ENCODE data around the gene KRT20. TPM values are rescaled to one million over a fixed set of nuclear protein-coding genes. Genes with fewer than 3 reads are reported as not detected.

KRT20 gene
- total RNA-seq, 6 experiments from 2014 or later: not detected

GRCh38 chr17:40909755-40910154 is 24.7 kb upstream of the KRT20 start:
- ATAC-seq: peak in 2 of 4 donors; percentile 42 to 56
- Histone ChIP-seq H3K27ac (no peak overlapping the region), H3K36me3 (no peaks in the 10 kb centered on the region), H3K27me3 (no peaks in the 10 kb centered on the region), H3K4me3 (no peak overlapping the region), H3K4me1 (no peaks in the 10 kb centered on the region), H3K9me3 (no peaks in the 10 kb centered on the region)
- intact Hi-C loops (cut with DNase I): loop anchor here in 1 of 2 donors (10.0 kb wide), 1 partner anchor 745 kb away; no protein-coding TSS in a partner anchor
- DNase-seq: no peak
- TF ChIP-seq, protein P1, sequence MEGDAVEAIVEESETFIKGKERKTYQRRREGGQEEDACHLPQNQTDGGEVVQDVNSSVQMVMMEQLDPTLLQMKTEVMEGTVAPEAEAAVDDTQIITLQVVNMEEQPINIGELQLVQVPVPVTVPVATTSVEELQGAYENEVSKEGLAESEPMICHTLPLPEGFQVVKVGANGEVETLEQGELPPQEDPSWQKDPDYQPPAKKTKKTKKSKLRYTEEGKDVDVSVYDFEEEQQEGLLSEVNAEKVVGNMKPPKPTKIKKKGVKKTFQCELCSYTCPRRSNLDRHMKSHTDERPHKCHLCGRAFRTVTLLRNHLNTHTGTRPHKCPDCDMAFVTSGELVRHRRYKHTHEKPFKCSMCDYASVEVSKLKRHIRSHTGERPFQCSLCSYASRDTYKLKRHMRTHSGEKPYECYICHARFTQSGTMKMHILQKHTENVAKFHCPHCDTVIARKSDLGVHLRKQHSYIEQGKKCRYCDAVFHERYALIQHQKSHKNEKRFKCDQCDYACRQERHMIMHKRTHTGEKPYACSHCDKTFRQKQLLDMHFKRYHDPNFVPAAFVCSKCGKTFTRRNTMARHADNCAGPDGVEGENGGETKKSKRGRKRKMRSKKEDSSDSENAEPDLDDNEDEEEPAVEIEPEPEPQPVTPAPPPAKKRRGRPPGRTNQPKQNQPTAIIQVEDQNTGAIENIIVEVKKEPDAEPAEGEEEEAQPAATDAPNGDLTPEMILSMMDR (IDR thresholded peaks at IDR 0.05): no peak
- TF ChIP-seq POLR2A (IDR thresholded peaks at IDR 0.05): no peak
- 28% methylated on average over 4 of the region's 4 CpGs for WGBS (ENCODE audit: insufficient coverage, low coverage, low lambda C conversion rate, missing lambda C conversion rate)

- Histone ChIP-seq H3K4me3 (no peak overlapping the region), H3K36me3 (no peaks in the 10 kb centered on the region), H3K27me3 (no peaks in the 10 kb centered on the region), H3K4me1 (no peaks in the 10 kb centered on the region), H3K9me3 (no peaks in the 10 kb centered on the region), H3K27ac (no peak overlapping the region)
- WGBS (ENCODE audit: insufficient coverage, low coverage, low lambda C conversion rate, missing lambda C conversion rate): 1% methylated on average over 5 of the region's 5 CpGs
- intact Hi-C loops (cut with DNase I): no loop called here
- ATAC-seq (peak; percentile 95 to 99 (median 97)), DNase-seq (peak; percentile 58 to 71 (median 71))
- no peak for TF ChIP-seq POLR2A (IDR thresholded peaks at IDR 0.05)
- TF ChIP-seq, protein P1 (IDR thresholded peaks at IDR 0.05): peak; percentile 71 to 83 (median 78)
These were observed 24.3 kb upstream of the KRT20 start for GRCh38 chr17:40909351-40909750.

- Histone ChIP-seq H3K27ac (no peak overlapping the region), H3K36me3 (no peaks in the 10 kb centered on the region), H3K27me3 (no peaks in the 10 kb centered on the region), H3K4me3 (no peak overlapping the region), H3K4me1 (peaks cover 0 to 17% (median 0%) of the 10 kb centered on the region in 4 donors), H3K9me3 (no peaks in the 10 kb centered on the region)
- 63% methylated on average over 4 of the region's 4 CpGs for whole genome bisulfite sequencing (ENCODE audit: insufficient coverage, low coverage, low lambda C conversion rate, missing lambda C conversion rate)
- TF ChIP-seq, protein P1 (IDR thresholded peaks at IDR 0.05): no peak
- no peak for TF ChIP-seq POLR2A (IDR thresholded peaks at IDR 0.05)
- intact Hi-C loops (cut with DNase I): no loop called here
- ATAC-seq (no peak), DNase-seq (no peak)
These were observed 21.6 kb upstream of the KRT20 start for GRCh38 chr17:40906613-40907012.

DNA sequence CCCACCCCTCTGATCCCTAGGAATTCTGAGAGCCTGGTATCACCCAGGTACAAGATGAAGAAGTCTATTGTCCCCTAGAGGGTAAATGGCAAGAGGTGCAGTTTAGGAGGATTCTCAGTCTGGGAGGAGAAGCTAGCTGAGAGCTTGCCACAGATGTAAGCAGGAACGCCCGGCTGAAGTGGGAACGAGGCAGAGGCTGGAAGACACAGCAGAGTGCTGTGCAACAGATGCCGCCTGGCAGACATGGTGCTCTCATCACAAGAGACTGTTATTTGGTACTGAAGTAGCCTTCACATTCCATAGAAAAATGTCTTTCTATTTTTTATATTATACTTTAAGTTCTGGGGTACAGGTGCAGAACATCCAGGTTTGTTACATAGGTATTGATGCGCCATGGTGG is 20.3 kb upstream of the KRT20 start:
- no peak overlapping the region for H3K4me3 ChIP-seq
- TF ChIP-seq POLR2A (IDR thresholded peaks at IDR 0.05): no peak
- TF ChIP-seq, protein P1 (IDR thresholded peaks at IDR 0.05): no peak
- 84% methylated on average over 5 of the region's 5 CpGs for WGBS (ENCODE audit: insufficient coverage, low coverage, low lambda C conversion rate, missing lambda C conversion rate)
- ATAC-seq: no peak
- intact Hi-C loops (cut with DNase I): no loop called here
- H3K9me3 ChIP-seq: no peaks in the 10 kb centered on the region
- no peak overlapping the region for H3K27ac ChIP-seq
- peaks cover 0 to 23% (median 0%) of the 10 kb centered on the region in 4 donors for H3K4me1 ChIP-seq
- H3K27me3 ChIP-seq: no peaks in the 10 kb centered on the region
- no peaks in the 10 kb centered on the region for H3K36me3 ChIP-seq
- no peak for DNase-seq
